GM19397 (cell line): ENCODE data around the gene PLVAP.

ENCODE experiments used
- ATAC-seq: cut with Tn5 transposase; IDR thresholded peaks from one replicate; pipeline ENCODE4 v1.9.1; 2021; ENCODE audit warnings: mild to moderate bottlenecking, moderate library complexity; ENCODE audit not compliant: unreplicated experiment

PLVAP gene

DNA sequence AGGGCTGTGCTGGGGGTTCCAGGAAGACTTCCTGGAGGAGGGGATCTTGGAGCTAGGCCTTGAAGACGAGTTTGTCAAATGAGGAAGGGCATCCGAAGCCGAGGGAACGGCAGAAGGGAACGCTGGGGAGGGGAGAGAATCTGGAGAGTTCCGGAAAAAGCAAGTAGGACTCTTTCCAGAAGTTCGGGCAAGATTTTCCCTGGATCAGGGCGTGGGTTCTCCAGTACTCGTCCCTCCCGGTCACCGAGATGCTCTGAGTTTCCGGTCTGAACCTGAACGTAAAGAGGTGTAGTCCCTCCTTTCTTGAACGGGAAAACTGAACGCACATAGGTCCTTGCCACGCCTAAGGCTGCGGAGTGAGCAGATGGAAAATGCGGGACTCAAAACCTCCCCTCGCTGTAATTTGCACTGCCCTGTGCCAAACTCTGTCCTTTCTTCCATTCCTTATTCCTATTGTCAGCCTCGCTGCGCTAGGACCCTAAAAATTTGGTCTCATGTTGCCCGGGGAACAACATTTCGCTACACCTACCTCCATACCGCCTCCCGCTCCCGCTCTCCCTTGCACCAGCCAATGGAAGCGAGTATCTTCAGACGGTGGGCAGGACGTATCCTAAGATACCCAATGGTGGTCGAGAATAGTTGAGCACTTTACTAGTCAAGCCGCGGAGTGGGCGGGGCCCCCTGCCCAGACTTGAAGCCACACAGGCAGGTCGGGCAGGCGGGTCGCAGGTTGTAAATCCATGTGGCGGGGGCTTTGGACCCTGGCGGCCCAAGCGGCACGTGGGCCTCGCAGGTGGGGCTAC, 40.1 kb downstream of the PLVAP start, which contains the start of gene GTPBP3:
GTPBP3 (plus strand) TSS at position 682 of the 803 bp plus-strand sequence; CDS start at position 741, 59 bp downstream.
- ATAC-seq = peak; percentile 71

DNA sequence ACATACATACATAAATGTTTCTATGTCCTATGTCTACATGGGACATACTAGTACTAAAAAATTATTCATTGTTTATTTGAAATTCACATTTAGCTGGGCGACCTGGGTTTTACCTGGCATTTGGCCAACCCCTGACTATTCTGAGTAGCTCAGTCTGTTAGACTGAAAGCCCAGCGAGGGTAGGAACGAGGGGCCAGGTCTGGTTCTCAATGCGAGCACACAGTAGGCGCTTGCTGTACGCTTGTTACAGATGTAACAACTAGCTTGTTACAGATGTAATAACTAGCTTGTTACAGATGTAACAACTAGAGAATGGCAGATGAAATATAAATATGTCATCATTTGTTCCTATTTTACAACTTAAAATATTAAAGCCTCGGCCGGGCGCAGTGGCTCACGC, 41.6 kb downstream of the PLVAP start:
- no peak for ATAC-seq

DNA sequence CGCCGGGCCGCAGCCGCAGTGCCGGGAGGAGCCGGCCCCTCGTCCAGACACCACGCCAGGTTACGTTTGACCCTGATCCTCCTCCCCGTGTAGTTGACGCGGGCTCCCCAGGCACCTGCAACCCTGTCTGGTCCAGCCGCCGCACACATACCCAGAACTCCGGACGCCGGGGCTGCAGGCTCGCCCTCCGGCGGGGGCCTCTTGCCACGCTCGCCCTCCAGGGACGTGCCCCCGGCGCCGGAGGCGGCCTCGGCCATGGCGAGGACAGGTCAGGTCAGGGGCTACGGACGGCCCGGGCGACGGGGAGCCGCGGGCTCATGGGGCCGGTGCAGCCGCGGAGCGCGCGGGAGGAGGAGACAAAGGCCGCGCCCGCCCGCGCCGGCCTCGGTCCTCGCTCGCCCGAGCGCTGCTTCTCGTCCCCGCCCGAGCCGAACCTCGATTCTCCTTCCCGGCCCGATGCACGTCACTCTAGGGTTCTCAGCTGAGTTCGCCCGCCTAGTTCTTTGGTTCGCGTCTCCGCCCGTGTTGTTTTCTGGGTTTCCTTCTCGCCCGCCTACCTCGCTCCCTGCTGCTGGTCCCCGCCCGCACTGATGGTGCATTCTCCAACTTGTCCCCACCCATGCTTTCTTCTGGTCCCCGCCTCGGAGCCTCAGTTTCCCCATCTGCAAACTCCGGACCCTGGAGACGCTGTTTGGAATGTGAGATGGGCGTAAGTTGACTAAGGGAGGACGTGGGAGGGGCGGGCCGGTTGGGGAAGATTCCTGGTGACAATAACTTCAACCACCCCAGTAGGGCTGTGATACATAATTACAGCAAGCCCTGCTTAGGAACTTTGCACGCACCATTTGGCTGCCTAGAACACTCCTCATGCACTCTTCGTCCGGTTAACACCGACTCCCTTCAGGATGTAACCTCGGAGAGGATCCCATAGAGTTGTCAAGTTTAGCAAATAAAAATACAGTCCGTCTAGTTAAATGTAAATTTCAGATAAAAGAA, 42.4 kb downstream of the PLVAP start, which contains the start of gene ANO8:
ANO8 (minus strand) TSS at position 442 of the 996 bp plus-strand sequence; CDS start at position 257, 185 bp downstream.
- peak; percentile 46 for ATAC-seq

DNA sequence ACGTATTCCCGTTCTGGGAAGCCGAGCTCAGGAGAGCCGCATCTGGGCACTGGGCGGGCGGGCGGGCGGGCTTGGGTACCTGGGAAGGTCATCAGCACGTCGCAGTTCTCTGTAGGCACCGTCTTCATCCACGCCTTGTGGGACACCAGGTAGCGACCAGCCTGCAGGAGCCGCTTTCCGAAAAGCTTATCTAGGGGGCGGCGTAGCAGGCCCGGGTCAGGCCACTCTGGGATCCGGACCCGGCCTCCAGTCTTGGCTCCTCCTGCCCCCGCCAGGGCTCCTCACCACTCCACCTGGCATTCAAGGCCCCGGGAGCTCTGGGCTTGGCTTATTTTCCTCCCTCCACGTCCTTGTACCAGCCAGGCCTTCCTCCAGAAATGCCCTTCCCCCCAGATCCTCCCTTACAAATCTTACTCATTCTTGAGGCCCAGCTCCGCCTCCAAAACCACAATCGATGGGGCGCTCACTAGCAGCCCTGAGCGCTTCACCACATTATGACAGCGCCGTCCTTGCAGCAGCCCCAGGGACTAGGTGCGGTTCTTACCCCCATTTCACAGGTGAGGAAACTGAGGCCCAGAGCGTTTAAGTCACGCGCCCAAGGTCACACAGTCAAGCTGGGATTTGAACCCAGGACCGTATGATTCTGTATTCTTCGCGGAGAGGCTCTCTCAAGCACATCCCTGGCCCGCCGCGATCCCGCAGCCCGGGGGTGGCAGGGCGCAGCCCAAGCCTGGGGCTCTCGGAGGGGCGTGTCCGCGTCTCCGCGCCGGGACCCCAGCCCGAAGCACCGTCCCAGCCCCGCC, 43.3 kb downstream of the PLVAP start:
- ATAC-seq = peak; percentile 5

DNA sequence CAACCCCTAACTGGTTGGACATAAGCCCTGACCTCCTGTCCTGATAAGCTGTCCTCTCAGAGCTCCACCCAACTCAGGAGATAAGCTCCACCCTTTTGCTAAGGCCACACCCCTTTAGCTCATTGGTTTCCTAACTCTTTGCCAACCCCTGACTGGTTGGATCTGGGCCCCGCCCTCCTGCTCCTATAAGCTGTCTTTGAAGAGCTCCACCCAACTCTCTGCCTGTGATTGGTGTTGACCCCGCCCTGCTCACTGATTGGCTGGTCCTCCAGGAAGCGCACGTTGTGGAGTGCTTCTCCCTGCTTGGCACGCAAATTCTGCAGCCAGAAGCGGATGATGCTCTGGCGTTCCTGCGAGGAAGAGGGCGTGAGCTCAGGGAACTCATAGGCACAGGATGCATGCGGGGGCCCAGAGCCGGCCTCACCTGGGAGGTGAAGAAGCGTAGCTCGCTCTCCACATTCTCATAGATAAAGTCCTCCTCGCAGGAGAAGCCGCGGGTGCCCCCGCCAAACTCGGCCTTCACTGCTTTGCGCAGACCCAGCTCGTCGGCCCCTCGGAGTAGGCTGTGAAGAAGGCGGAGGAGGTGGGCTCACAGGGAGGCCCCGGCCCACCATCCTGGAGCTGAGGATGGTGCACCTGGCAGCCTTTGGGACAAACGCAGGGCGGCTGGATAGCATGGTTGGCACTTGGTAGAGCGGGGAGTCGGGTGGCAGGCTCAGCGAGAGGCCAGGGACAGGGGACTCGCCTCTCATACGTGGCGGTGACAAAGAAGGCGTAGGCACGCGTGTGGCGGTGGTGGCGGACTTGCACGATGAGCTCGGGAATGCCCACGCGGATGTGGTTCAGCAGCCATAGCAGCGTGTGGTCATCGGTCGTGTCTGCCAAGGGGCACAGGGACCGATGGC, 44.2 kb downstream of the PLVAP start:
- no peak for ATAC-seq

DNA sequence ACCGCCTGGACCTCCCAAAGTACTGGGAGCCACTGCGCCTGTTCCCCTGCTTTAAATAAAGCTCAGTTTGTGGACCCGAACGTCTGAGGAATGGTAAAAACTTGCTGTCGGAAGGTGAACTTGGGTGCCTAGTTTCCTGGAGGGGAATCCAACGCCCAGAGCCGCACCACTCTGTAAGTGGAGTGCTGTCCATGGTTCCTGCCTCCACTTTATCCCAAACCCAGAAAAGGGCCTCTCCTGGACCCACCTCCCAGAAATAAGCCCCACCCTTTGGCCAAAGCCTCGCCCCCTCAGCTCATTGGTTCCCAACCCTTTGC, 44.8 kb downstream of the PLVAP start:
- ATAC-seq = no peak

DNA sequence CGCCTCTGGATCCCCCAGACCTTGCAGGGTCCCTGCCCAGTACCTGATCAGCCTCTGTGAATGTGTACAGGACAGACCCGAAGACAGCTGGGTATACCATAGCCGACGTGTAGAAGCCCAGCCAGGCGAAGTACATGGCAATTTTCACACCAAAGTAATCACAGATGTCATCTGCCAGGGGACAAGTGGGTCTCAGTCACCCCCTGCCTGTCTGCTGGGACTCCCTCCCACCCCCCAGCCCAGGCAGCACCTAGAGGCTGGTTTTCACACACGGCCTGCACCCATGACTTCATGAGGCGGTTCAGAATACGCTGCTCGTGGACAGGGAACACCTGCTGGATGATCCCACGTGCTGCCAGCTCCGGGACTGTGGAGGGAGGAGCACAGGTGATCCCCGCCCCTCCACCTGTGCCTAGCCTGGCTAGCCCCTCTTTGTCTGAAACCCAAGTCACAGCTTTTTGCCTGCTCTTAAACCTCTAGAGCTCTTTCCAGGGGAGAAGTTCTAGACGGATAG, 46.0 kb downstream of the PLVAP start:
- ATAC-seq = no peak

DNA sequence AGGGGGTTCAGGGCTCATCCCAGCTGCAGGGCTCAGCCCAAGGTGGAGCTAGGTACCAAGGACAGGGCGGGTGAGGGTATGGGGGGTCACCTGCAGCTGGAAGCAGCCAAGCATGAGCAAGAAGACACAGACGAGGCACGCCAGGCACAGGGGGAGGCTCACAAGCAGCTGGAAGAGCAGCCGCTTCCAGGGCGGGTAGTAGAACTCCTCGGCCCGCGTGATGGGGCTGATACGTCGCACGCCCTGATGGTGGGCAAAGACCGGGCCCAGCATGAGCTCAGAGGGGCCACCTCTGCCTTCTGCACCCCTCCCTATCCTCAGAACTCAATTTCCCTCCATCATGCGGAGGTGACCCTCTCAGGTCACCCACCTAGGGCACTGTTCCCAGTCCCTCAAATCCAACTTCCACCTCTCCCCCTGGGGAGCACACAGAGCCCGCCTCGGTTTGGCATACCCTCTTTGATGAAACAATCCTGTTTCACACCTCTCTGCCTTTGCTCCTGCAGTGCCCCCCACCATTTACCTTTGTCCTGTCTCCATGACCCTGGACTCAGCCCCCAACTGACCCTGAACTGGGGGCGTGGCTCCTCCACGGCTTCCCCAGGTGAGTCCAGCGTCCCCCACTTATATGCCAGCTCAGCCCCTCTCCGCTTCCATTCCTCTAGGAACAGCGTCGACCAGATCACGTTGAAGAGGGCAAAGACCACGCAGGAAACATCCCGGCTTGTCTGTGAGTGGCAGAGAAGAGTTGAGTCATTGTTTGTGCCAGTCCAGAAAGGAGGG, 46.7 kb downstream of the PLVAP start:
- no peak for ATAC-seq

DNA sequence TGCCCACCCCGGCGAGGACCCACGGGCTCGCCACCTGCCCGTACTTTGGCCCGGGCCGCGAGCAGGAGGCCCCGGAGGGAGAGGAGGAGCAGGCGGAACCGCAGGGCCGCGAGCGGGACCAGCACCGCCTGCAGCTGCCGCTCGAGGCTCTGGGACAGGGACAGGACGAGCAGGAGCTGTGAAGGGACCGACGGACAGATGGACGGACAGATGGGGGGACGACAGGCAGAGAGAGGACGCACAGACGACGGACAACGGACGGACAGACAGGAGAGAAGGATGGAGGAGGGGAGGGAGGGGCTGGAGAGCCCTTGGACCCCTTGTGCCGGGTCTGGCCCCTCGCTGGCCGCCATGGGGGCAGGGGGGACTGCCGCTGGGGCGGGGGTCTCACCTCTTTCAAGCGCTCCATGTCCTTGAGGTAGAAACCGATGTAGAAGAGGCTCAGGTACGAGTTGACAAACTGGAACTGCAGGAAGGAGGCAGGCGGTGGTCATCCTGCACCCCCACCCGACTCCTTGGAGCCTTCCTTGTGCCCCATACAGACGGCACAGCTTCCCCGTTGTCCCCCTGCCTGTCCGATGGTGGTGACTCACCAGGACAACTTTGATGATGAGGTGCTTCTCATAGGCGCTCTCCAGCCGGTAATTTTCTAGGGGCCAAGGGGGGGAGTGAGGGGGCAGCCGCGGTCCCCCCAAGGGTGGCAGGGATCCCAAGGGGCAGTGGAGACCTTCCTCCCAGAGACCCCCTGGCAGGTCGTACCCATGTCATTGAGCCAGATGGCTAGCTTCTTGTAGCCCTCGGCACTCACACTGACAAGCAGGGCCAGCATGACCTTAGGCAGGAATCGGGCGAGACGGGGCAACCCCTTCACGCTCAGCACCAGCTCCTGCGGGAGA, 47.5 kb downstream of the PLVAP start:
- ATAC-seq = no peak

DNA sequence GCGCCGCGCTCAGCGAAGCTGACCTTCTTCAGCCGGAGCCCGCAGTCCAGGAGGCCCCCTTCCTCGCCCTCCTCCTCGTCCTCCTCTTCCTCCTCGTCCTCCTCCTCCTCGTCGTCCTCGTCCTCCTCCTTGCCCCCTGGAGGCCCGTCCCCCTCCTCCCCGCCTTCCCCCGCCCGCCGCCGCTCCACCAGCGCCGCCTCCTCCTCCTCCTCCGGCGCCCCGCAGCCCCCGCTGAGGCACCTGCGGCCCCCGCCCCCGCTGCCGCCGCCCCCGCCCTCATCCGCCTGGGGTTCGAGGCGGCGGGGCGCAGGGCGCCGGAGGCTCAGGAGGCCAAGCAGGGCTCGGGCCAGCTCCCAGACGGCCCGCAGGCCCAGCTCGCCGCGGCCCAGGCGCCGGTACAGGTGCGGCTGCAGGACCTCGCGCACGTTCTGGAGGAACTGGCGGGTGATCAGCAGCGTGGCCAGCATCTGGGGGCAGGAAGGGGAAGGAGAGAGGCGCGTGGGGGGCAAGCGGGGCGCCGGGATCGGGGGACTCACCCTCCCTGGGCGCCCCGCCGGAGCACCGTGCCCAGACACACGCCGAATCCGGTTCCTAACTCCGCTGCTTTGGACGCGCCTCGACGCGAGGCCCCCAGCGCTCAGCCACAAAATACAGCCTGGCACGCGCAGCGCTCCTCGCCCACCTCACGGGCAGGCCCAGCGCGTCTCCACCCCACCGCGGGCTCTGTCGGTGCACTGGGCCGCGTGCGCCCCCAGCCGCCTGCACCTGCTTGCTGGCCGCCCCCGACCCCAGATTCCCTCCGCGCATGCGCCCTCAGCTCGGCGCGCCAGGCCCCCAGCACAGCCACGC, 48.4 kb downstream of the PLVAP start:
- no peak for ATAC-seq

DNA sequence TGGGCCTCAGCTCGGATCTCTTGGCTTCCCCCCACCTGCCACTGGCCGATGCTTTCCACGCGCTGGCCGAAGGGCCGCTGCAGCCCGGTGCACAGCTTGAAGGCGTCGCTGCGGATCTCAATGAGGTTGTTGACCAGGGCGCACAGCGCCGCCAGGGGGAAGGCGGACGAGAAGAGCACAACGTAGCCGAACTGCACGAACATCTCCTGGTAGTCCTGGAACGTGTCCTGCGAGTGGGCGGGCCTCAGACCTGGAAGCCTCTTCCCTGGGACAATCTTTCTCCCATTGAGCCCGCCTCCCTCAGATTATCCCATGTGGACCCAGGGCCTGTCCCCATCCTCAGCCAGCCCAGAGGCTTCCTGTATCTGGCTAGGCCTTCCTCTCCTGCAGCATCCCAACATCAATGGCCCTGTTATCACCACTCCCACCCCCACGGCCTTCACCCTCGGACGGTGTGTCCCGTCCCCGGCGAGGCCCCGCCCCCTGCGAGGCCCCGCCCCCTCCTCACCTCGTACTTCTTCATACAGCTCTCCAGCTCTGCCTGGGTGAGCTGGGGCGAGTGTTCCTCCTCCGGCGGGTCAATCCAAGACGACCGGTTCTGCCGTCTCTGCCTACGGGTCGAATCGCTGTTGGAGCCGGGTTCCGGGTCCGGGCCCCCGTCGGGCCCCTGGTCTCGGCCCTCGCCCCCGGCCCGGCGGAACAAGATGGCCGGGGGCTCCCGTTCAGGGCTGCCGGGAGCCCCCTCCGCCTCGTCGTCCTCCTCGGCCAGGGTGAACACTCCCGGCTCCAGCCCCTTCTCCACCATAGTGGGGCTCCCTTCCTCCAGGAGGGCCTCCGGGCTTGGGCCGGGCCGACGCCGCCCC, 49.3 kb downstream of the PLVAP start:
- ATAC-seq = no peak

DNA sequence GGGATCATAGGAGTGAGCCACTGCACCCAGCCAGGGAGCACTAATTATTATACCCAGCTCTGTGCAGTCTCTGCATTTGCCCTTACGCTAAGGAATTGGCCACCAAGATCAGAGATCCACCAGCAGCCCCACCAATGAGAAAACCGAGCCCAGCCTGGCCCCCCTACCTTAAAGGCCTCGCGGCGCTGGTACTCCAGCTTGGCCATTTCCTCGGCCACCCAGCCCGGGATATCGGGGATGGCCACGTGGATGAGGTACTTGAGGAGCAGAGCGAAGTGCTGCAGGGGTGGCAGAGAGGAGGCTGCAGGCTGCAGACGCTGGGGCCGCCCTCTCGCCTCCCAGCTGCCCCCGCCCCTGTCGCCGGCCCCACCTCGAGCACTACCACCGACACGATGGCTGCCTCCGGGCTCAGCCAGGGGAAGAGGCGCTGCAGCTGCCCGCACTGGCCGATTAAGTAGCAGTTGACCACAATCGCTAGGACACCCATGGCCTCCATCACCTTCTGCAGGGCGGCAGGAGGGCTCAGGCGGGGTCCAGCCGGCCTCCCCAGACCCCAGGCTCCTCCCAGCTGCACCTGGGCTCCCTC, 50.0 kb downstream of the PLVAP start:
- ATAC-seq = no peak

DNA sequence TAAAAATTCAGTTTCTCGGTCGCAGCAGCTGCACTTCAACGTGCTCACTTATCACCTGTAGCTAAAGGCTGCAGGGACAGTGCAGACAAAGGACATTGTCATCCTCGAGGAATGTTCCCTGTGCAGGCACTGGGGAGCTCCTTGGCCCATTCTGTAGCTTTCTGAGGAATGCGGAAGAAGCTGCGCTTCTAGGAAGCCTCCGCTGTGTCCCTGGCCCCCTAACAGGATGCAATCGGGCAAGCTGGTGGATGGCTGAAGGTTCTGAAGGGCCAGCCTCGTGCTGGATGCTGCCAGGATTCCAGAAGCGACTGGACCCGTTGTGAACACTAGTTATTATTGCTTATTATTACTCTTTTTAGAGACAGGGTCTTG, 50.6 kb downstream of the PLVAP start:
- ATAC-seq = no peak

DNA sequence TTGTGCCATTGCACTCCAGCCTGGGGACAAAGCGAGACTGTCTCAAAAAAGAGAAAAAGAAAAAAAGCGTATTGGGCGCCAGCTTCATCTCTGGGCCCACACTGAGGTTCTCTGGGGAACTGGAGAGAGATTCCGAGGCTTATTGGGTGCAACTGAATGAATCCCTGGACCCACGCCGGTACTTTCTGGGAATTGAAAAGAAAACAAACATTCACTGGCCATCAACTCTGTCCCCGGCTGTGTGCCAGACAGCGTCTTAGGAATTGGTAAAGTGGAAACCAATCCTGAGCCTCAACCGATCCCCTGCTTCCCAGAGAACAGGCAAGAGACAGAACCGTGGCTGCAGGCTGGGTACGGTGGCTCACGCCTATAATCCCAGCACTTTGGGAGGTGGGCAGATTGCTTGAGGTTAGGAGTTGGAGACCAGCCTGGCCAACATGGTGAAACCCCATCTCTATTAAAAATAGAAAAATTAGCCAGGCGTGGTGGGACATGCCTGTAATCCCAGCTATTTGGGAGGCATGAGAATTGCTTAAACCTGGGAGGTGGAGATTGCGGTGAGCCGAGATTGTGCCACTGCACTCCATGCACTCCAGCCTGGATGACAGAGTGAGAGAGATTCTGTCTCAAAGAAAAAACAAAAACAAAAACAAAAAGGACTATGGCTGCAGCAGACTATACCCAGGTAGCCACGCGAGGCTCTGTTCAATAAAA, 51.1 kb downstream of the PLVAP start:
- no peak for ATAC-seq

DNA sequence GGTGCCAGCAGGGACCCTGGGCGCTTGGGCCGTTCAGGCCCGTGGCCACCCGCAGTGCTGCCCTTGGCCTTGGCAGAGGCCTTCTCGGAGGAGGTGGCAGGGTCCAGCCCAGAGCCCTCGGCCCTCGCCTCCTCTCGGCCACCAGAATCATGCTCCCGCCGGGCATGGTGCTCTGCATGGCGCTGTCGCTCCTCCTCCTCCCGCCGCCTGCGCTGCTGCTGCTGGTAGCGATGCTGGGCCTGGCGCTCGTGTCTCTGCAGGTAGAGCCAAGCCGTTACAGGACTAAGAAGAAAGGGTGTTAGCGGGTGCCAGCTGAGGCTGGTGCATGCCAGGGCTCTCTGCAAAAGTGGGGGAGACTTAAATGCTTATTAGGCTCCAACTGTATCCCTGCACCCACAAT, 52.0 kb downstream of the PLVAP start:
- no peak for ATAC-seq
